HepG2 (cell line): ENCODE measurements around the gene LRRC45. TPM values are rescaled to one million over a fixed set of nuclear protein-coding genes. Genes with fewer than 3 reads are reported as not detected.
A peak's percentile ranks its signal among the peaks of the same experiment; 100 is the strongest.

Source experiments
- EP300 ChIP-seq, 3 experiments: sonication (generic) in 1 of 3; formaldehyde crosslinking in 1 of 3; IDR thresholded peaks; 2 replicates each; pipeline versions ENCODE4 v1.5.1 to v1.6.1; 2011 to 2020; ENCODE audit warnings: low read depth in 2 of 3, low read length in 2 of 3, borderline replicate concordance in 1 of 3, improper control_type of control experiment in 1 of 3, mild to moderate bottlenecking in 1 of 3, missing genetic modification reagents in 1 of 3, moderate library complexity in 1 of 3
- ETV5 ChIP-seq: IDR thresholded peaks from 2 replicates; pipeline ENCODE4 v1.6.1; 2018; ENCODE audit warnings: missing biosample characterization, missing genetic modification reagents, inconsistent platforms, borderline replicate concordance
- FOXC1 ChIP-seq: sonication (generic); formaldehyde crosslinking; IDR thresholded peaks from 2 replicates; pipeline ENCODE4 v1.8.0; 2022; ENCODE audit warnings: mild to moderate bottlenecking, missing genetic modification reagents, borderline replicate concordance
- KAT8 ChIP-seq: IDR thresholded peaks from 2 replicates; pipeline ENCODE4 v1.6.1; 2016; ENCODE audit warnings: missing genetic modification reagents, missing compliant biosample characterization
- RAD21 ChIP-seq: fragments of 450-650 bp; formaldehyde crosslinking; IDR thresholded peaks from 2 replicates; pipeline ENCODE4 v1.5.0; 2020; ENCODE audit warnings: mild to moderate bottlenecking
- SMC3 ChIP-seq: IDR thresholded peaks from 2 replicates; pipeline ENCODE4 v1.6.1; 2011; ENCODE audit warnings: low read length, improper control_type of control experiment
- XRCC5 ChIP-seq: fragments of 200-400 bp; formaldehyde crosslinking; optimal IDR thresholded peaks from 2 replicates; pipeline ENCODE3; 2017; ENCODE audit warnings: mild to moderate bottlenecking, low read length
- ZBTB1 ChIP-seq: sonication (generic); formaldehyde crosslinking; IDR thresholded peaks from 2 replicates; pipeline ENCODE4 v1.4.0; 2020; ENCODE audit warnings: missing genetic modification reagents, borderline replicate concordance
- ZEB1 ChIP-seq: IDR thresholded peaks from 2 replicates; pipeline ENCODE4 v1.6.1; 2012; ENCODE audit warnings: mild to moderate bottlenecking, low read depth, inconsistent platforms; ENCODE audit not compliant: insufficient replicate concordance
- ZNF432 ChIP-seq: sonication (generic); formaldehyde crosslinking; IDR thresholded peaks from 2 replicates; pipeline ENCODE4 v1.5.0; 2020; ENCODE audit warnings: missing genetic modification reagents, mild to moderate bottlenecking, borderline replicate concordance
- ZNF577 ChIP-seq: sonication (generic); formaldehyde crosslinking; IDR thresholded peaks from 2 replicates; pipeline ENCODE4 v1.4.0; 2020; ENCODE audit warnings: mild to moderate bottlenecking, low read depth, missing genetic modification reagents, borderline replicate concordance
- ZNF615 ChIP-seq: sonication (generic); formaldehyde crosslinking; IDR thresholded peaks from 2 replicates; pipeline ENCODE4 v1.5.0; 2020; ENCODE audit warnings: mild to moderate bottlenecking, missing genetic modification reagents, borderline replicate concordance
- ZNF766 ChIP-seq: sonication (generic); formaldehyde crosslinking; IDR thresholded peaks from 2 replicates; pipeline ENCODE4 v1.5.0; 2020; ENCODE audit warnings: missing genetic modification reagents, borderline replicate concordance
- ZSCAN12 ChIP-seq: sonication (generic); formaldehyde crosslinking; IDR thresholded peaks from 2 replicates; pipeline ENCODE4 v1.9.0; 2021; ENCODE audit warnings: mild to moderate bottlenecking, missing genetic modification reagents
- polyA plus RNA-seq, 8 experiments: library from polyadenylated mRNA; depleted of rRNA in 3 of 8; stranded (reverse) in 7 of 8; unstranded in 1 of 8; fragments of >200 nt; fragmentation: Illumina TruSeq in 4 of 8; extraction: Trizol in 4 of 8; gene quantifications; 2 replicates each; pipeline versions ENCODE4 v1.2.1 to v1.2.3, GENCODE V29; 2011 to 2016; ENCODE audit warnings: low read depth in 4 of 8, missing spikeins in 1 of 8, mixed read lengths in 1 of 8; ENCODE audit not compliant: insufficient read depth in 1 of 8
- total RNA-seq, 5 experiments: library from RNA; depleted of rRNA; stranded (reverse); fragments of >200 nt; fragmentation: Illumina TruSeq; extraction: Trizol; gene quantifications; 2 replicates each; pipeline ENCODE4 v1.2.3, GENCODE V29; 2016; ENCODE audit warnings: low read depth in 1 of 5
- TF ChIP-seq, protein P1 (sequence below): sonication (generic); formaldehyde crosslinking; IDR thresholded peaks from 2 replicates; pipeline ENCODE4 v1.4.0; 2020; ENCODE audit warnings: mild to moderate bottlenecking, missing genetic modification reagents
- TF ChIP-seq, protein P2 (sequence below): sonication (generic); formaldehyde crosslinking; IDR thresholded peaks from 2 replicates; pipeline ENCODE4 v1.4.0; 2020; ENCODE audit warnings: mild to moderate bottlenecking, missing genetic modification reagents, borderline replicate concordance

Gene LRRC45
- total and polyA plus RNA-seq, 2 of the 13 experiments (the other 11 are each of a cell fraction or from before 2014, with no cell fraction given): 11.6 to 48.1 TPM

DNA sequence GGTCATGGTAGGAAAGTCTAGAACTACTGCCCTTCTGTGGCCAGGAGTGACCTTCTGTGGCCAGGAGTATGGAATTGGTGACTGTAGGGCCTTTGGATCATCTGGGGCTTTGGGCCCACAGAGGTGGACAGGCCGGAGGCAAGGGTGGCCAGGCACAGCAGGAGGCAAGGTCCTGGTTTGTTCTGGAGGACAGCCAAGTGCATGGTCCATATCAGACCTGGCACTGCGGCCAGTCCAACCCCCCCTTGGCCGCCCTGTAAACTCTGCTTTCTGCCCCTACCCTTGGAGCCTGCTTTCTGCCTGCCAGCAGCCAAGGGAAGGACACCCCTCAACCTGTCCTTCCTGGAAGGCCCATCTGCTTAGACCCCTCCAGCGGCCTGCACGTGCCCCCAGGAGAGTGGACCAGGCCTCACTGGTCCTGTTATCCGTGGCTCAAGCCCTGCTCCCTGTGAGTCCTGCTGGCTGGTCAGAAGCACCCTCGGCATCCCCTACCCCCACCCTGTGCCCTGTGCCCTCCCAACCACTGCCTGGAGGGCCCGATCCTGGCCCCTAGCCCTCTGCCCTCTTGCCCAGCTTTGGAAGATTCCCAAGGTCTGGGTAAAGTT, 16.7 kb downstream of the LRRC45 start (continued):
- TF ChIP-seq, protein P1, sequence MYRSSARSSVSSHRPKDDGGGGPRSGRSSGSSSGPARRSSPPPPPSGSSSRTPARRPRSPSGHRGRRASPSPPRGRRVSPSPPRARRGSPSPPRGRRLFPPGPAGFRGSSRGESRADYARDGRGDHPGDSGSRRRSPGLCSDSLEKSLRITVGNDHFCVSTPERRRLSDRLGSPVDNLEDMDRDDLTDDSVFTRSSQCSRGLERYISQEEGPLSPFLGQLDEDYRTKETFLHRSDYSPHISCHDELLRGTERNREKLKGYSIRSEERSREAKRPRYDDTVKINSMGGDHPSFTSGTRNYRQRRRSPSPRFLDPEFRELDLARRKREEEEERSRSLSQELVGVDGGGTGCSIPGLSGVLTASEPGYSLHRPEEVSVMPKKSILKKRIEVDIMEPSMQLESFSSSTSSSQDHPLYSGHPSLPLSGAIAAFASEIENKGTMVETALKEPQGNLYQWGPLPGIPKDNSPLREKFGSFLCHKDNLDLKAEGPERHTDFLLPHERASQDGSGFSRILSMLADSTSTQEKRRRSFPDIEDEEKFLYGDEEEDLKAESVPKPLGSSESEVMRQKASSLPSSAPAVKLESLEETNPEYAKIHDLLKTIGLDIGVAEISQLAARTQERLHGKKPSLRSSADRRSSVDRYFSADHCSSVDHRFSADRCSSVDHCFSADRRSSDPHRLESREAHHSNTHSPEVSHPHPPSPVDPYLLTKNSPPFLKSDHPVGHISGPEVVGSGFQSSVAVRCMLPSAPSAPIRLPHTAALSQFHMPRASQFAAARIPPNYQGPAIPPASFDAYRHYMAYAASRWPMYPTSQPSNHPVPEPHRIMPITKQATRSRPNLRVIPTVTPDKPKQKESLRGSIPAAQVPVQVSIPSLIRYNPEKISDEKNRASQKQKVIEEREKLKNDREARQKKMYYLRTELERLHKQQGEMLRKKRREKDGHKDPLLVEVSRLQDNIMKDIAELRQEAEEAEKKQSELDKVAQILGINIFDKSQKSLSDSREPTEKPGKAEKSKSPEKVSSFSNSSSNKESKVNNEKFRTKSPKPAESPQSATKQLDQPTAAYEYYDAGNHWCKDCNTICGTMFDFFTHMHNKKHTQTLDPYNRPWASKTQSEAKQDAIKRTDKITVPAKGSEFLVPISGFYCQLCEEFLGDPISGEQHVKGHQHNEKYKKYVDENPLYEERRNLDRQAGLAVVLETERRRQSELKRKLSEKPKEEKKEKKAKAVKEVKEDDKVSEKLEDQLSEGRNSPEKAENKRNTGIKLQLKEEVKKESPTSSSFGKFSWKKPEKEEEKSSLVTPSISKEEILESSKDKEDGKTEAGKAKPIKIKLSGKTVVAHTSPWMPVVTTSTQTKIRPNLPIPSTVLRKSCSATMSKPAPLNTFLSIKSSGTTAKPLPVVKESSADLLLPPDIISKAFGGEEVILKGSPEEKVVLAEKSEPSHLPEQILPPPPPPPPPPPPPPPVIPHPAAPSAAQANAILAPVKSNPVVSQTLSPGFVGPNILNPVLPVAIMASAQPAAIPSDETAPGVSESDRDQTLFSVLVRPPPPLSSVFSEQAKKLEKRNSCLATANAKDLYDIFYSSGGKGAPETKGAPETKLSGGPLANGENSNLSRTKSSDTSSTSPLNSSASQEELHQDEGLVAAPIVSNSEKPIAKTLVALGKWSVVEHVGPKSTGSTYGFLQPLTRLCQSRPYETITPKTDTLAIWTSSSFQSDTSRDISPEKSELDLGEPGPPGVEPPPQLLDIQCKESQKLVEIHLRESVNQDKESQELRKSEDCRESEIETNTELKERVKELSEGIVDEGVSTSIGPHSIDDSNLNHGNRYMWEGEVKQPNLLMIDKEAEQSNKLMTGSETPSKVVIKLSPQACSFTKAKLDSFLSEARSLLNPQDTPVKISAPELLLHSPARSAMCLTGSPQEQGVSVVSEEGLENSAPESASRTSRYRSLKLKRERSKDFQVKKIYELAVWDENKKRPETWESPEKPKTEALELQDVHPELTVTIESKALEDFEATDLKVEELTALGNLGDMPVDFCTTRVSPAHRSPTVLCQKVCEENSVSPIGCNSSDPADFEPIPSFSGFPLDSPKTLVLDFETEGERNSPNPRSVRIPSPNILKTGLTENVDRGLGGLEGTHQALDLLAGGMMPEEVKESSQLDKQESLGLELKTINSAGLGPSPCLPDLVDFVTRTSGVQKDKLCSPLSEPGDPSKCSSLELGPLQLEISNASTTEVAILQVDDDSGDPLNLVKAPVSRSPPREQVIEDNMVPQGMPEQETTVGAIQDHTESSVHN (CRISPR knock-in tag): 0 out of 2 replicates have a peak, but pooled peaks have one; percentile 12
- TF ChIP-seq FOXC1 (CRISPR knock-in tag) (no peak), ZNF432 (no peak), ZNF766 (CRISPR knock-in tag) (no peak), ZBTB1 (CRISPR knock-in tag) (no peak), ZEB1 (no peak), KAT8 (CRISPR knock-in tag) (peak; percentile 45), RAD21 (CRISPR knock-in tag) (peak; percentile 32; the same call in 1 of the 2 replicates), SMC3 (no peak), XRCC5 (peak; percentile 31), ETV5 (CRISPR knock-in tag) (peak; percentile 40; the same call in 1 of the 2 replicates), EP300 (IDR thresholded peaks at IDR 0.05; ENCODE audit: low read depth in 2 of 2, low read length in 2 of 2) (no peak), EP300 (CRISPR knock-in tag; IDR thresholded peaks at IDR 0.05; ENCODE audit: borderline replicate concordance) (0 out of 2 replicates have a peak, but pooled peaks have one; percentile 18), ZNF577 (CRISPR knock-in tag) (no peak), ZNF615 (no peak), ZSCAN12 (CRISPR knock-in tag) (no peak)
- TF ChIP-seq, protein P2, sequence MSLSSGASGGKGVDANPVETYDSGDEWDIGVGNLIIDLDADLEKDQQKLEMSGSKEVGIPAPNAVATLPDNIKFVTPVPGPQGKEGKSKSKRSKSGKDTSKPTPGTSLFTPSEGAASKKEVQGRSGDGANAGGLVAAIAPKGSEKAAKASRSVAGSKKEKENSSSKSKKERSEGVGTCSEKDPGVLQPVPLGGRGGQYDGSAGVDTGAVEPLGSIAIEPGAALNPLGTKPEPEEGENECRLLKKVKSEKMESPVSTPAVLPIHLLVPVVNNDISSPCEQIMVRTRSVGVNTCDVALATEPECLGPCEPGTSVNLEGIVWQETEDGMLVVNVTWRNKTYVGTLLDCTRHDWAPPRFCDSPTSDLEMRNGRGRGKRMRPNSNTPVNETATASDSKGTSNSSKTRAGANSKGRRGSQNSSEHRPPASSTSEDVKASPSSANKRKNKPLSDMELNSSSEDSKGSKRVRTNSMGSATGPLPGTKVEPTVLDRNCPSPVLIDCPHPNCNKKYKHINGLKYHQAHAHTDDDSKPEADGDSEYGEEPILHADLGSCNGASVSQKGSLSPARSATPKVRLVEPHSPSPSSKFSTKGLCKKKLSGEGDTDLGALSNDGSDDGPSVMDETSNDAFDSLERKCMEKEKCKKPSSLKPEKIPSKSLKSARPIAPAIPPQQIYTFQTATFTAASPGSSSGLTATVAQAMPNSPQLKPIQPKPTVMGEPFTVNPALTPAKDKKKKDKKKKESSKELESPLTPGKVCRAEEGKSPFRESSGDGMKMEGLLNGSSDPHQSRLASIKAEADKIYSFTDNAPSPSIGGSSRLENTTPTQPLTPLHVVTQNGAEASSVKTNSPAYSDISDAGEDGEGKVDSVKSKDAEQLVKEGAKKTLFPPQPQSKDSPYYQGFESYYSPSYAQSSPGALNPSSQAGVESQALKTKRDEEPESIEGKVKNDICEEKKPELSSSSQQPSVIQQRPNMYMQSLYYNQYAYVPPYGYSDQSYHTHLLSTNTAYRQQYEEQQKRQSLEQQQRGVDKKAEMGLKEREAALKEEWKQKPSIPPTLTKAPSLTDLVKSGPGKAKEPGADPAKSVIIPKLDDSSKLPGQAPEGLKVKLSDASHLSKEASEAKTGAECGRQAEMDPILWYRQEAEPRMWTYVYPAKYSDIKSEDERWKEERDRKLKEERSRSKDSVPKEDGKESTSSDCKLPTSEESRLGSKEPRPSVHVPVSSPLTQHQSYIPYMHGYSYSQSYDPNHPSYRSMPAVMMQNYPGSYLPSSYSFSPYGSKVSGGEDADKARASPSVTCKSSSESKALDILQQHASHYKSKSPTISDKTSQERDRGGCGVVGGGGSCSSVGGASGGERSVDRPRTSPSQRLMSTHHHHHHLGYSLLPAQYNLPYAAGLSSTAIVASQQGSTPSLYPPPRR: peak; percentile 45; the same call in 1 of the 2 replicates
